ENCODE data around the gene RRAS2. TPM values are rescaled to one million over a fixed set of nuclear protein-coding genes. Genes with fewer than 3 reads are reported as not detected.

RRAS2 gene
- total RNA-seq, 4 donors from 2014 or later, result 51.5 to 81.4 (median 66.8) TPM

GRCh38 chr11:14242733-14243132 is 116.2 kb downstream of the RRAS2 start:
- 89 to 99% methylated on average over 4 of the region's 4 CpGs for WGBS, 2 donors
- intact Hi-C loops (cut with DNase I), result loop anchor here (10.0 kb wide), 1 partner anchor 468 kb away; no protein-coding TSS in a partner anchor
- no peak overlapping the region for H3K27ac ChIP-seq
- TF ChIP-seq CTCF (IDR thresholded peaks at IDR 0.05) (no peak), POLR2A (IDR thresholded peaks at IDR 0.05) (no peak)
- no peaks in the 10 kb centered on the region for H3K9me3 ChIP-seq
- H3K4me3 ChIP-seq (replicated peaks in 1 of 3), result no peak overlapping the region
- no peaks in the 10 kb centered on the region for H3K36me3 ChIP-seq
- DNase-seq, result no peak
- H3K4me1 ChIP-seq, result no peaks in the 10 kb centered on the region
- no peaks in the 10 kb centered on the region for H3K27me3 ChIP-seq

- Histone ChIP-seq H3K27me3 (no peaks in the 10 kb centered on the region), H3K4me1 (no peaks in the 10 kb centered on the region), H3K9me3 (no peaks in the 10 kb centered on the region), H3K4me3 (replicated peaks in 1 of 3) (no peak overlapping the region), H3K27ac (no peak overlapping the region), H3K36me3 (no peaks in the 10 kb centered on the region)
- 48 to 67% methylated on average over 4 of the region's 4 CpGs for WGBS, 2 donors
- TF ChIP-seq CTCF (IDR thresholded peaks at IDR 0.05) (no peak), POLR2A (IDR thresholded peaks at IDR 0.05) (no peak)
- intact Hi-C loops (cut with DNase I), result loop anchor here (10.0 kb wide), 1 partner anchor 467 kb away; no protein-coding TSS in a partner anchor
- no peak for DNase-seq
Measured at GRCh38 chr11:14242187-14242586, 116.8 kb downstream of the RRAS2 start.

- H3K4me3 ChIP-seq (replicated peaks in 1 of 3), result no peak overlapping the region
- intact Hi-C loops (cut with DNase I), result loop anchor here (10.0 kb wide), 1 partner anchor 466 kb away; no protein-coding TSS in a partner anchor
- DNase-seq, result no peak
- H3K27ac ChIP-seq, result no peak overlapping the region
- no peaks in the 10 kb centered on the region for H3K9me3 ChIP-seq
- no peaks in the 10 kb centered on the region for H3K4me1 ChIP-seq
- no peaks in the 10 kb centered on the region for H3K36me3 ChIP-seq
- TF ChIP-seq POLR2A (IDR thresholded peaks at IDR 0.05) (no peak), CTCF (IDR thresholded peaks at IDR 0.05) (no peak)
- no peaks in the 10 kb centered on the region for H3K27me3 ChIP-seq
- 94 to 95% methylated on average over 4 of the region's 4 CpGs for WGBS, 2 donors
Measured at GRCh38 chr11:14240951-14241350, 118.0 kb downstream of the RRAS2 start.

- H3K36me3 ChIP-seq, result no peaks in the 10 kb centered on the region
- no peak overlapping the region for H3K4me3 ChIP-seq (replicated peaks in 1 of 3)
- H3K9me3 ChIP-seq, result no peaks in the 10 kb centered on the region
- intact Hi-C loops (cut with DNase I), result loop anchor here (10.0 kb wide), 1 partner anchor 465 kb away; no protein-coding TSS in a partner anchor
- no peak for DNase-seq
- no peak for TF ChIP-seq POLR2A (IDR thresholded peaks at IDR 0.05)
- no peak for TF ChIP-seq CTCF (IDR thresholded peaks at IDR 0.05)
- no peaks in the 10 kb centered on the region for H3K4me1 ChIP-seq
- H3K27ac ChIP-seq, result no peak overlapping the region
- no peaks in the 10 kb centered on the region for H3K27me3 ChIP-seq
Measured at GRCh38 chr11:14240221-14240620, 118.8 kb downstream of the RRAS2 start.

- H3K27ac ChIP-seq, result no peak overlapping the region
- no peak for TF ChIP-seq POLR2A (IDR thresholded peaks at IDR 0.05)
- no peak for TF ChIP-seq CTCF (IDR thresholded peaks at IDR 0.05)
- no peak overlapping the region for H3K4me3 ChIP-seq (replicated peaks in 1 of 3)
- no peak for DNase-seq
- no peaks in the 10 kb centered on the region for H3K4me1 ChIP-seq
- H3K27me3 ChIP-seq, result no peaks in the 10 kb centered on the region
- intact Hi-C loops (cut with DNase I), result no loop called here
- WGBS, 2 donors, result 75 to 78% methylated on average over 7 to 9 of the region's 9 CpGs
- H3K9me3 ChIP-seq, result no peaks in the 10 kb centered on the region
- H3K36me3 ChIP-seq, result no peaks in the 10 kb centered on the region
Measured at GRCh38 chr11:14237444-14237961, 121.5 kb downstream of the RRAS2 start.
